HepG2 (cell line): ENCODE results near the gene DUS1L. TPM values are rescaled to one million over a fixed set of nuclear protein-coding genes. Genes with fewer than 3 reads are reported as not detected.

Experiments
- CBX2 ChIP-seq, 2 experiments: fragments of 200-600 bp in 1 of 2; sonication (generic); formaldehyde crosslinking in 1 of 2; IDR thresholded peaks; 2 replicates each; pipeline versions ENCODE4 v1.7.0 to v1.8.1; 2018 to 2022; ENCODE audit warnings: low read depth in 2 of 2, low read length in 1 of 2, mild to moderate bottlenecking in 1 of 2, missing genetic modification reagents in 1 of 2
- CBX5 ChIP-seq: sonication (generic); formaldehyde crosslinking; IDR thresholded peaks from 2 replicates; pipeline ENCODE4 v1.4.0; 2020; ENCODE audit warnings: missing genetic modification reagents, borderline replicate concordance
- EEA1 ChIP-seq: sonication (generic); formaldehyde crosslinking; IDR thresholded peaks from 2 replicates; pipeline ENCODE4 v1.5.1; 2020; ENCODE audit warnings: mild to moderate bottlenecking, missing genetic modification reagents, borderline replicate concordance
- ELF1 ChIP-seq: sonication (generic); formaldehyde crosslinking; IDR thresholded peaks from 2 replicates; pipeline ENCODE4 v1.4.0; 2020; ENCODE audit warnings: missing genetic modification reagents
- HDAC6 ChIP-seq: fragments of 200-600 bp; sonication (generic); IDR thresholded peaks from 2 replicates; pipeline ENCODE4 v1.7.0; 2017; ENCODE audit warnings: mild to moderate bottlenecking, antibody characterized with exemption, low read length, low read depth
- HMG20B ChIP-seq: conservative IDR thresholded peaks from 2 replicates; pipeline ENCODE4 v1.6.1; 2016; ENCODE audit warnings: missing genetic modification reagents, missing compliant biosample characterization
- KDM1A ChIP-seq: IDR thresholded peaks from 2 replicates; pipeline ENCODE4 v1.6.1; 2016; ENCODE audit warnings: missing compliant biosample characterization
- MAZ ChIP-seq, 2 experiments: sonication (generic) in 1 of 2; formaldehyde crosslinking in 1 of 2; IDR thresholded peaks; 2 replicates each; pipeline versions ENCODE4 v1.5.0 to v1.6.1; 2012 to 2020; ENCODE audit warnings: low read depth in 2 of 2, mild to moderate bottlenecking in 2 of 2, borderline replicate concordance in 1 of 2, improper control_type of control experiment in 1 of 2, low read length in 1 of 2, missing genetic modification reagents in 1 of 2, moderate library complexity in 1 of 2
- NONO ChIP-seq, 2 experiments: fragments of 450-650 bp in 1 of 2; sonication (generic) in 1 of 2; formaldehyde crosslinking in 1 of 2; IDR thresholded peaks in 1 of 2; conservative IDR thresholded peaks in 1 of 2; 2 replicates each; pipeline versions ENCODE4 v1.6.1 to v1.8.0; 2017 to 2022; ENCODE audit warnings: mild to moderate bottlenecking in 1 of 2, missing genetic modification reagents in 1 of 2, moderate library complexity in 1 of 2
- RAD51 ChIP-seq: fragments of 450-650 bp; IDR thresholded peaks from 2 replicates; pipeline ENCODE4 v1.6.1; 2016; ENCODE audit warnings: borderline replicate concordance
- SCMH1 ChIP-seq: sonication (generic); formaldehyde crosslinking; IDR thresholded peaks from 2 replicates; pipeline ENCODE4 v1.9.0; 2021; ENCODE audit warnings: missing genetic modification reagents, mild to moderate bottlenecking, borderline replicate concordance
- TCF7L2 ChIP-seq: IDR thresholded peaks from 2 replicates; pipeline ENCODE4 v1.6.1; 2011; ENCODE audit warnings: mild to moderate bottlenecking, low read depth, low read length, moderate library complexity
- ZNF10 ChIP-seq: sonication (generic); formaldehyde crosslinking; IDR thresholded peaks from 2 replicates; pipeline ENCODE4 v1.4.0; 2020; ENCODE audit warnings: mild to moderate bottlenecking, low read depth, missing genetic modification reagents, borderline replicate concordance
- ZNF121 ChIP-seq: sonication (generic); formaldehyde crosslinking; IDR thresholded peaks from 2 replicates; pipeline ENCODE4 v1.5.0; 2020; ENCODE audit warnings: mild to moderate bottlenecking, missing genetic modification reagents
- ZNF225 ChIP-seq: sonication (generic); formaldehyde crosslinking; IDR thresholded peaks from 2 replicates; pipeline ENCODE4 v1.4.0; 2020; ENCODE audit warnings: mild to moderate bottlenecking, missing genetic modification reagents
- ZNF256 ChIP-seq: sonication (generic); formaldehyde crosslinking; conservative IDR thresholded peaks from 2 replicates; pipeline ENCODE4 v1.4.0; 2020; ENCODE audit warnings: missing genetic modification reagents
- ZNF569 ChIP-seq: sonication (generic); formaldehyde crosslinking; IDR thresholded peaks from 2 replicates; pipeline ENCODE4 v1.5.0; 2020; ENCODE audit warnings: mild to moderate bottlenecking, missing genetic modification reagents, moderate library complexity, borderline replicate concordance
- ZNF674 ChIP-seq: sonication (generic); formaldehyde crosslinking; IDR thresholded peaks from 2 replicates; pipeline ENCODE4 v1.5.0; 2020; ENCODE audit warnings: low read depth, mild to moderate bottlenecking, missing genetic modification reagents
- ZNF768 ChIP-seq: sonication (generic); formaldehyde crosslinking; IDR thresholded peaks from 2 replicates; pipeline ENCODE4 v1.4.0; 2020; ENCODE audit warnings: missing genetic modification reagents
- polyA plus RNA-seq, 8 experiments: library from polyadenylated mRNA; depleted of rRNA in 3 of 8; stranded (reverse) in 7 of 8; unstranded in 1 of 8; fragments of >200 nt; fragmentation: Illumina TruSeq in 4 of 8; extraction: Trizol in 4 of 8; gene quantifications; 2 replicates each; pipeline versions ENCODE4 v1.2.1 to v1.2.3, GENCODE V29; 2011 to 2016; ENCODE audit warnings: low read depth in 4 of 8, missing spikeins in 1 of 8, mixed read lengths in 1 of 8; ENCODE audit not compliant: insufficient read depth in 1 of 8
- total RNA-seq, 5 experiments: library from RNA; depleted of rRNA; stranded (reverse); fragments of >200 nt; fragmentation: Illumina TruSeq; extraction: Trizol; gene quantifications; 2 replicates each; pipeline ENCODE4 v1.2.3, GENCODE V29; 2016; ENCODE audit warnings: low read depth in 1 of 5
- TF ChIP-seq, protein P1 (sequence below): sonication (generic); formaldehyde crosslinking; conservative IDR thresholded peaks from 2 replicates; pipeline ENCODE4 v1.5.0; 2020; ENCODE audit warnings: missing genetic modification reagents
- TF ChIP-seq, protein P2 (sequence below): sonication (generic); formaldehyde crosslinking; IDR thresholded peaks from 2 replicates; pipeline ENCODE4 v1.4.0; 2020; ENCODE audit warnings: missing genetic modification reagents
- TF ChIP-seq, protein P3 (sequence below): sonication (generic); formaldehyde crosslinking; IDR thresholded peaks from 2 replicates; pipeline ENCODE4 v1.4.0; 2020; ENCODE audit warnings: missing genetic modification reagents, borderline replicate concordance
- TF ChIP-seq, protein P4 (sequence below): IDR thresholded peaks from 2 replicates; pipeline ENCODE4 v1.6.1; 2018; ENCODE audit warnings: missing genetic modification reagents

The DUS1L gene
- total and polyA plus RNA-seq, 2 of the 13 experiments (the other 11 are each of a cell fraction or from before 2014, with no cell fraction given), result 81.0 to 109 TPM

DNA sequence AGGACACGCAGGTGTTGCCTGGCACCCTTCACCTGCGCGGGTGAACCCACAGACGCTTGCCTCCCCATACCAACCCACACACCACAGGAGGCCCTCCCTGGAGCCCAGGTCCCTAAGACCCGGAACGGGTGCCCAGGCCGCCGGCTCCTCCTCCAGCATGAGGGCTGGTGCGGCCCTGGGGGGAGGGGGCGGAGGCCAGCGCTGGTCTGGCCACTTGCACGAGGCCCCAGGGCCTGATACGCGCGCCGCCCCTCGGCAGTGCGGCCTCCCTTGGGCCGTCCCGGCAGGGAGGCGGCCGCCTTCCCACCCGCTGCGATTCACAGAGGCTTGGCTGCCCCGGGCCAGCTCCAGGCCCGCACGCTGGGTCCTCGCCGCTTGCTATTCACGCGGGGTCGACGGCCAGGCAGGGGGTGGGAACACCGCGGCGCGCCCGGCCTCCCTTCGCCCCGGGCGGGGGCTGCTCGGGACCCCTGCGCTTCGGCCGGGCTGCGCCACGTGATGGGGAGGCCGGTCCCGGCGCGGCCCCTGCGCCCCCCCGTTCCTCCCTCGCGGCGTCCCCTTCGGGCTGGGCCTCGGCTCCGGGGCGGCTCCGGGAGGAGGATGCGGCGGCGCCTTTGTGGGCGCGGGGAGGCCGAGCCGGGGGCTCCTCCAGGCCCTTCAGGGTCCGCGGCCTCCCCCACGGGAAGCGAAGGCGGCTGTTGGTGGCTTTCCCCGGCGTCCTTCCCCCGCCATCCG, 31.7 kb upstream of the DUS1L start (continued):
- TF ChIP-seq, protein P1, sequence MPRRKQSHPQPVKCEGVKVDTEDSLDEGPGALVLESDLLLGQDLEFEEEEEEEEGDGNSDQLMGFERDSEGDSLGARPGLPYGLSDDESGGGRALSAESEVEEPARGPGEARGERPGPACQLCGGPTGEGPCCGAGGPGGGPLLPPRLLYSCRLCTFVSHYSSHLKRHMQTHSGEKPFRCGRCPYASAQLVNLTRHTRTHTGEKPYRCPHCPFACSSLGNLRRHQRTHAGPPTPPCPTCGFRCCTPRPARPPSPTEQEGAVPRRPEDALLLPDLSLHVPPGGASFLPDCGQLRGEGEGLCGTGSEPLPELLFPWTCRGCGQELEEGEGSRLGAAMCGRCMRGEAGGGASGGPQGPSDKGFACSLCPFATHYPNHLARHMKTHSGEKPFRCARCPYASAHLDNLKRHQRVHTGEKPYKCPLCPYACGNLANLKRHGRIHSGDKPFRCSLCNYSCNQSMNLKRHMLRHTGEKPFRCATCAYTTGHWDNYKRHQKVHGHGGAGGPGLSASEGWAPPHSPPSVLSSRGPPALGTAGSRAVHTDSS (CRISPR knock-in tag), result no peak
- no peak for TF ChIP-seq NONO (IDR thresholded peaks at IDR 0.05)
- peak; percentile 40; the same call in 1 of the 2 replicates for TF ChIP-seq NONO (CRISPR knock-in tag; conservative IDR thresholded peaks at IDR 0.05)
- TF ChIP-seq, protein P2, sequence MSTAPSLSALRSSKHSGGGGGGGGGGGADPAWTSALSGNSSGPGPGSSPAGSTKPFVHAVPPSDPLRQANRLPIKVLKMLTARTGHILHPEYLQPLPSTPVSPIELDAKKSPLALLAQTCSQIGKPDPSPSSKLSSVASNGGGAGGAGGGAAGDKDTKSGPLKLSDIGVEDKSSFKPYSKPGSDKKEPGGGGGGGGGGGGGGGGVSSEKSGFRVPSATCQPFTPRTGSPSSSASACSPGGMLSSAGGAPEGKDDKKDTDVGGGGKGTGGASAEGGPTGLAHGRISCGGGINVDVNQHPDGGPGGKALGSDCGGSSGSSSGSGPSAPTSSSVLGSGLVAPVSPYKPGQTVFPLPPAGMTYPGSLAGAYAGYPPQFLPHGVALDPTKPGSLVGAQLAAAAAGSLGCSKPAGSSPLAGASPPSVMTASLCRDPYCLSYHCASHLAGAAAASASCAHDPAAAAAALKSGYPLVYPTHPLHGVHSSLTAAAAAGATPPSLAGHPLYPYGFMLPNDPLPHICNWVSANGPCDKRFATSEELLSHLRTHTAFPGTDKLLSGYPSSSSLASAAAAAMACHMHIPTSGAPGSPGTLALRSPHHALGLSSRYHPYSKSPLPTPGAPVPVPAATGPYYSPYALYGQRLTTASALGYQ (CRISPR knock-in tag), result no peak
- TF ChIP-seq SCMH1 (CRISPR knock-in tag), result no peak
- no peak for TF ChIP-seq KDM1A (CRISPR knock-in tag)
- no peak for TF ChIP-seq ZNF674 (CRISPR knock-in tag)
- TF ChIP-seq, protein P3, sequence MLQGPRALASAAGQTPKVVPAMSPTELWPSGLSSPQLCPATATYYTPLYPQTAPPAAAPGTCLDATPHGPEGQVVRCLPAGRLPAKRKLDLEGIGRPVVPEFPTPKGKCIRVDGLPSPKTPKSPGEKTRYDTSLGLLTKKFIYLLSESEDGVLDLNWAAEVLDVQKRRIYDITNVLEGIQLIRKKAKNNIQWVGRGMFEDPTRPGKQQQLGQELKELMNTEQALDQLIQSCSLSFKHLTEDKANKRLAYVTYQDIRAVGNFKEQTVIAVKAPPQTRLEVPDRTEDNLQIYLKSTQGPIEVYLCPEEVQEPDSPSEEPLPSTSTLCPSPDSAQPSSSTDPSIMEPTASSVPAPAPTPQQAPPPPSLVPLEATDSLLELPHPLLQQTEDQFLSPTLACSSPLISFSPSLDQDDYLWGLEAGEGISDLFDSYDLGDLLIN, result no peak
- TF ChIP-seq RAD51, result no peak
- no peak for TF ChIP-seq ZNF256 (CRISPR knock-in tag)
- TF ChIP-seq HMG20B (CRISPR knock-in tag), result 0 out of 2 replicates have a peak, but pooled peaks have one; percentile 18
- TF ChIP-seq ZNF768 (CRISPR knock-in tag), result peak; percentile 50; the same call in 1 of the 2 replicates
- TF ChIP-seq CBX5 (CRISPR knock-in tag), result 0 out of 2 replicates have a peak, but pooled peaks have one; percentile 10
- no peak for TF ChIP-seq ZNF10 (CRISPR knock-in tag)
- 0 out of 2 replicates have a peak, but pooled peaks have one; percentile 42 for TF ChIP-seq ZNF121 (CRISPR knock-in tag)
- TF ChIP-seq HDAC6, result no peak
- peak; percentile 56; the same call in 1 of the 2 replicates for TF ChIP-seq EEA1 (CRISPR knock-in tag)
- TF ChIP-seq MAZ (IDR thresholded peaks at IDR 0.05; ENCODE audit: borderline replicate concordance, low read depth, low read length), result no peak
- peak; percentile 49; the same call in 1 of the 2 replicates for TF ChIP-seq MAZ (CRISPR knock-in tag; IDR thresholded peaks at IDR 0.05; ENCODE audit: low read depth)
- TF ChIP-seq, protein P4, sequence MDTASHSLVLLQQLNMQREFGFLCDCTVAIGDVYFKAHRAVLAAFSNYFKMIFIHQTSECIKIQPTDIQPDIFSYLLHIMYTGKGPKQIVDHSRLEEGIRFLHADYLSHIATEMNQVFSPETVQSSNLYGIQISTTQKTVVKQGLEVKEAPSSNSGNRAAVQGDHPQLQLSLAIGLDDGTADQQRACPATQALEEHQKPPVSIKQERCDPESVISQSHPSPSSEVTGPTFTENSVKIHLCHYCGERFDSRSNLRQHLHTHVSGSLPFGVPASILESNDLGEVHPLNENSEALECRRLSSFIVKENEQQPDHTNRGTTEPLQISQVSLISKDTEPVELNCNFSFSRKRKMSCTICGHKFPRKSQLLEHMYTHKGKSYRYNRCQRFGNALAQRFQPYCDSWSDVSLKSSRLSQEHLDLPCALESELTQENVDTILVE, result no peak
- TF ChIP-seq ZNF569 (CRISPR knock-in tag), result no peak
- TF ChIP-seq ELF1, result no peak
- TF ChIP-seq ZNF225 (CRISPR knock-in tag), result no peak; the same call in 1 of the 2 replicates
- TF ChIP-seq CBX2 (IDR thresholded peaks at IDR 0.05; ENCODE audit: low read depth, low read length), result no peak
- no peak for TF ChIP-seq CBX2 (CRISPR knock-in tag; IDR thresholded peaks at IDR 0.05; ENCODE audit: low read depth)
- no peak for TF ChIP-seq TCF7L2
